WTC11 (cell line): ENCODE data around the gene HYDIN.
"Not testable (repeated sequence)": the region's sequence is repeated elsewhere in the genome, so short reads cannot be mapped to it uniquely, and the experiment has no call there.

Experiments
- CREB1 ChIP-seq: sonication (generic); formaldehyde crosslinking; IDR thresholded peaks from 2 replicates; pipeline ENCODE4 v1.8.0; 2023; ENCODE audit warnings: mild to moderate bottlenecking, missing genetic modification reagents
- CREM ChIP-seq: sonication (generic); formaldehyde crosslinking; IDR thresholded peaks from 2 replicates; pipeline ENCODE4 v1.8.1; 2022; ENCODE audit warnings: mild to moderate bottlenecking, missing genetic modification reagents, moderate library complexity
- MXD4 ChIP-seq: fragments of 250-450 bp; sonication (Bioruptor Pico); IDR thresholded peaks from 2 replicates; pipeline ENCODE4 v1.8.0; 2021; ENCODE audit warnings: mild to moderate bottlenecking, moderate library complexity, borderline replicate concordance
- NR1H2 ChIP-seq: sonication (generic); formaldehyde crosslinking; IDR thresholded peaks from 2 replicates; pipeline ENCODE4 v1.9.0; 2021; ENCODE audit warnings: mild to moderate bottlenecking, moderate library complexity, missing genetic modification reagents
- NR2C2 ChIP-seq: sonication (generic); formaldehyde crosslinking; IDR thresholded peaks from 2 replicates; pipeline ENCODE4 v1.8.0; 2022; ENCODE audit warnings: mild to moderate bottlenecking, missing genetic modification reagents
- RELA ChIP-seq: sonication (generic); formaldehyde crosslinking; IDR thresholded peaks from 2 replicates; pipeline ENCODE4 v1.8.1; 2022; ENCODE audit warnings: missing genetic modification reagents, mild to moderate bottlenecking, borderline replicate concordance
- TEAD4 ChIP-seq: sonication (generic); formaldehyde crosslinking; IDR thresholded peaks from 2 replicates; pipeline ENCODE4 v1.8.0; 2022; ENCODE audit warnings: mild to moderate bottlenecking, missing genetic modification reagents
- ZNF121 ChIP-seq: sonication (generic); formaldehyde crosslinking; IDR thresholded peaks from 2 replicates; pipeline ENCODE4 v1.8.0; 2023; ENCODE audit warnings: missing genetic modification reagents
- TF ChIP-seq, protein P1 (sequence below): fragments of 200-600 bp; IDR thresholded peaks from 2 replicates; pipeline ENCODE4 v1.8.0; 2022; ENCODE audit warnings: antibody characterized with exemption
- TF ChIP-seq, protein P2 (sequence below): sonication (generic); formaldehyde crosslinking; IDR thresholded peaks from 2 replicates; pipeline ENCODE4 v1.8.0; 2022; ENCODE audit warnings: mild to moderate bottlenecking, missing genetic modification reagents
- TF ChIP-seq, protein P3 (sequence below): sonication (generic); formaldehyde crosslinking; IDR thresholded peaks from 2 replicates; pipeline ENCODE4 v1.8.1; 2023; ENCODE audit warnings: mild to moderate bottlenecking, moderate library complexity, missing genetic modification reagents
- TF ChIP-seq, protein P4 (sequence below): sonication (generic); formaldehyde crosslinking; IDR thresholded peaks from 2 replicates; pipeline ENCODE4 v1.8.0; 2022; ENCODE audit warnings: mild to moderate bottlenecking, missing genetic modification reagents

DNA sequence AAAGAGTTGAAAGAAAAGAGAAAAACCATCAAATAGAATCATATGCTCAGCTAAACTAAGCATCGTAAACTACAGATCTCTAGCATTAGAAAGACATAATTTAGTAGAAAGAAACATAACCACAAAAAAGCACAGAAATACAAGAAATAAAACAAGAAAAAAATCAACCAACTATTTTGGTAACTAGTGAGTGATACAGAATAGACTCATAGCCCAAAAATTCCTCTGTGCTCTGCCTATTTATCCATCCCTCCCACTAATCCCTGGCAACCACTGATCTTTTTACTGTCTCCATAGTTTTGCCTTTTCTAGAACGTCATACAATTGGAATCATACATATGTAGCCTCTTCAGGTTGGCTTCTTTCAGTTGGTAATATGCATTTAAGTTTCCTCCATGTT is 180.2 kb downstream of the HYDIN start:
- not testable (repeated sequence) for TF ChIP-seq NR2C2 (CRISPR knock-in tag); CREB1 (CRISPR knock-in tag); TEAD4 (CRISPR knock-in tag); NR1H2 (CRISPR knock-in tag); MXD4 (CRISPR knock-in tag); CREM; RELA (CRISPR knock-in tag); ZNF121 (CRISPR knock-in tag)
- TF ChIP-seq, protein P1, sequence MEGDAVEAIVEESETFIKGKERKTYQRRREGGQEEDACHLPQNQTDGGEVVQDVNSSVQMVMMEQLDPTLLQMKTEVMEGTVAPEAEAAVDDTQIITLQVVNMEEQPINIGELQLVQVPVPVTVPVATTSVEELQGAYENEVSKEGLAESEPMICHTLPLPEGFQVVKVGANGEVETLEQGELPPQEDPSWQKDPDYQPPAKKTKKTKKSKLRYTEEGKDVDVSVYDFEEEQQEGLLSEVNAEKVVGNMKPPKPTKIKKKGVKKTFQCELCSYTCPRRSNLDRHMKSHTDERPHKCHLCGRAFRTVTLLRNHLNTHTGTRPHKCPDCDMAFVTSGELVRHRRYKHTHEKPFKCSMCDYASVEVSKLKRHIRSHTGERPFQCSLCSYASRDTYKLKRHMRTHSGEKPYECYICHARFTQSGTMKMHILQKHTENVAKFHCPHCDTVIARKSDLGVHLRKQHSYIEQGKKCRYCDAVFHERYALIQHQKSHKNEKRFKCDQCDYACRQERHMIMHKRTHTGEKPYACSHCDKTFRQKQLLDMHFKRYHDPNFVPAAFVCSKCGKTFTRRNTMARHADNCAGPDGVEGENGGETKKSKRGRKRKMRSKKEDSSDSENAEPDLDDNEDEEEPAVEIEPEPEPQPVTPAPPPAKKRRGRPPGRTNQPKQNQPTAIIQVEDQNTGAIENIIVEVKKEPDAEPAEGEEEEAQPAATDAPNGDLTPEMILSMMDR = not testable (repeated sequence)
- TF ChIP-seq, protein P2, sequence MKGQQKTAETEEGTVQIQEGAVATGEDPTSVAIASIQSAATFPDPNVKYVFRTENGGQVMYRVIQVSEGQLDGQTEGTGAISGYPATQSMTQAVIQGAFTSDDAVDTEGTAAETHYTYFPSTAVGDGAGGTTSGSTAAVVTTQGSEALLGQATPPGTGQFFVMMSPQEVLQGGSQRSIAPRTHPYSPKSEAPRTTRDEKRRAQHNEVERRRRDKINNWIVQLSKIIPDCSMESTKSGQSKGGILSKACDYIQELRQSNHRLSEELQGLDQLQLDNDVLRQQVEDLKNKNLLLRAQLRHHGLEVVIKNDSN (CRISPR knock-in tag) = not testable (repeated sequence)
- TF ChIP-seq, protein P3, sequence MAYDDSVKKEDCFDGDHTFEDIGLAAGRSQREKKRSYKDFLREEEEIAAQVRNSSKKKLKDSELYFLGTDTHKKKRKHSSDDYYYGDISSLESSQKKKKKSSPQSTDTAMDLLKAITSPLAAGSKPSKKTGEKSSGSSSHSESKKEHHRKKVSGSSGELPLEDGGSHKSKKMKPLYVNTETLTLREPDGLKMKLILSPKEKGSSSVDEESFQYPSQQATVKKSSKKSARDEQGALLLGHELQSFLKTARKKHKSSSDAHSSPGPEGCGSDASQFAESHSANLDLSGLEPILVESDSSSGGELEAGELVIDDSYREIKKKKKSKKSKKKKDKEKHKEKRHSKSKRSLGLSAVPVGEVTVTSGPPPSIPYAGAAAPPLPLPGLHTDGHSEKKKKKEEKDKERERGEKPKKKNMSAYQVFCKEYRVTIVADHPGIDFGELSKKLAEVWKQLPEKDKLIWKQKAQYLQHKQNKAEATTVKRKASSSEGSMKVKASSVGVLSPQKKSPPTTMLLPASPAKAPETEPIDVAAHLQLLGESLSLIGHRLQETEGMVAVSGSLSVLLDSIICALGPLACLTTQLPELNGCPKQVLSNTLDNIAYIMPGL (CRISPR knock-in tag) = not testable (repeated sequence)
- TF ChIP-seq, protein P4, sequence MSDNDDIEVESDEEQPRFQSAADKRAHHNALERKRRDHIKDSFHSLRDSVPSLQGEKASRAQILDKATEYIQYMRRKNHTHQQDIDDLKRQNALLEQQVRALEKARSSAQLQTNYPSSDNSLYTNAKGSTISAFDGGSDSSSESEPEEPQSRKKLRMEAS (CRISPR knock-in tag) = not testable (repeated sequence)
